ENCODE measurements around the gene TM9SF1.

Gene TM9SF1

GRCh38 chr14:24195186-24196070 lies at the start of gene TM9SF1:
TSS of gene TM9SF1 (minus strand) at chr14:24195441. CDS start at chr14:24195019, 422 bp downstream.
- in situ Hi-C loops (cut with MboI; ENCODE audit: low sequenced_read_pairs) = no loop called here

GRCh38 chr14:24243336-24243836 lies 48.1 kb upstream of the TM9SF1 start:
- in situ Hi-C loops (cut with MboI; ENCODE audit: low sequenced_read_pairs) = loop anchor here (10.0 to 25.0 kb wide), 2 partner anchors 51 to 194 kb away; partner anchors contain the start of genes CBLN3, DHRS1, KHNYN and NOP9

GRCh38 chr14:24241829-24242443 lies 46.7 kb upstream of the TM9SF1 start:
- in situ Hi-C loops (cut with MboI; ENCODE audit: low sequenced_read_pairs) = loop anchor here (10.0 to 25.0 kb wide), 2 partner anchors 53 to 195 kb away; partner anchors contain the start of genes CBLN3, DHRS1, KHNYN and NOP9

GRCh38 chr14:24240110-24240918 lies 45.1 kb upstream of the TM9SF1 start:
- in situ Hi-C loops (cut with MboI; ENCODE audit: low sequenced_read_pairs) = loop anchor here (10.0 to 25.0 kb wide), 2 partner anchors 54 to 197 kb away; partner anchors contain the start of genes CBLN3, DHRS1, KHNYN and NOP9

- in situ Hi-C loops (cut with MboI; ENCODE audit: low sequenced_read_pairs) = loop anchor here (25.0 kb wide), 1 partner anchor 199 kb away; the partner anchor contains the start of genes CBLN3, KHNYN and SDR39U1
These were observed 43.3 kb upstream of the TM9SF1 start for GRCh38 chr14:24238527-24239037.

- in situ Hi-C loops (cut with MboI; ENCODE audit: low sequenced_read_pairs) = loop anchor here (25.0 kb wide), 1 partner anchor 199 kb away; the partner anchor contains the start of genes CBLN3, KHNYN and SDR39U1
These were observed 42.9 kb upstream of the TM9SF1 start for GRCh38 chr14:24238123-24238522.

- in situ Hi-C loops (cut with MboI; ENCODE audit: low sequenced_read_pairs) = loop anchor here (25.0 kb wide), 1 partner anchor 200 kb away; the partner anchor contains the start of genes CBLN3, KHNYN and SDR39U1
These were observed 42.3 kb upstream of the TM9SF1 start for GRCh38 chr14:24237463-24237955.

- in situ Hi-C loops (cut with MboI; ENCODE audit: low sequenced_read_pairs) = loop anchor here (25.0 kb wide), 1 partner anchor 200 kb away; the partner anchor contains the start of genes CBLN3, KHNYN and SDR39U1
These were observed 41.6 kb upstream of the TM9SF1 start for GRCh38 chr14:24236689-24237462.

- in situ Hi-C loops (cut with MboI; ENCODE audit: low sequenced_read_pairs) = loop anchor here (25.0 kb wide), 1 partner anchor 201 kb away; the partner anchor contains the start of genes CBLN3, KHNYN and SDR39U1
These were observed 40.8 kb upstream of the TM9SF1 start for GRCh38 chr14:24235804-24236688.

- in situ Hi-C loops (cut with MboI; ENCODE audit: low sequenced_read_pairs) = loop anchor here (25.0 kb wide), 1 partner anchor 203 kb away; the partner anchor contains the start of genes CBLN3, KHNYN and SDR39U1
These were observed 39.1 kb upstream of the TM9SF1 start for GRCh38 chr14:24234095-24235005.

GRCh38 chr14:24233538-24233866 lies 38.3 kb upstream of the TM9SF1 start:
- in situ Hi-C loops (cut with MboI; ENCODE audit: low sequenced_read_pairs) = loop anchor here (25.0 kb wide), 1 partner anchor 204 kb away; the partner anchor contains the start of genes CBLN3, KHNYN and SDR39U1

GRCh38 chr14:24232645-24233537 lies 37.6 kb upstream of the TM9SF1 start, which contains the start of gene GMPR2:
TSS of gene GMPR2 (plus strand) at chr14:24232929. CDS start at chr14:24233254, 325 bp downstream.
- in situ Hi-C loops (cut with MboI; ENCODE audit: low sequenced_read_pairs) = loop anchor here (25.0 kb wide), 1 partner anchor 204 kb away; the partner anchor contains the start of genes CBLN3, KHNYN and SDR39U1

- in situ Hi-C loops (cut with MboI; ENCODE audit: low sequenced_read_pairs) = loop anchor here (25.0 kb wide), 1 partner anchor 205 kb away; the partner anchor contains the start of genes CBLN3, KHNYN and SDR39U1
These were observed 36.9 kb upstream of the TM9SF1 start, which contains the start of gene NEDD8 for GRCh38 chr14:24232121-24232644. TSS of gene NEDD8 (minus strand) at chr14:24232367. CDS start at chr14:24232267, 100 bp downstream.

- in situ Hi-C loops (cut with MboI; ENCODE audit: low sequenced_read_pairs) = loop anchor here (25.0 kb wide), 1 partner anchor 206 kb away; the partner anchor contains the start of genes CBLN3, KHNYN and SDR39U1
These were observed 36.3 kb upstream of the TM9SF1 start for GRCh38 chr14:24231263-24232120.
